ENCODE results near the gene SMARCD3.

The SMARCD3 gene

GRCh38 chr7:151246851-151247580 lies 1.5 kb downstream of the SMARCD3 start:
- no peak for DNase-seq

GRCh38 chr7:151246102-151246850 lies 2.2 kb downstream of the SMARCD3 start:
- DNase-seq = no peak

DNA sequence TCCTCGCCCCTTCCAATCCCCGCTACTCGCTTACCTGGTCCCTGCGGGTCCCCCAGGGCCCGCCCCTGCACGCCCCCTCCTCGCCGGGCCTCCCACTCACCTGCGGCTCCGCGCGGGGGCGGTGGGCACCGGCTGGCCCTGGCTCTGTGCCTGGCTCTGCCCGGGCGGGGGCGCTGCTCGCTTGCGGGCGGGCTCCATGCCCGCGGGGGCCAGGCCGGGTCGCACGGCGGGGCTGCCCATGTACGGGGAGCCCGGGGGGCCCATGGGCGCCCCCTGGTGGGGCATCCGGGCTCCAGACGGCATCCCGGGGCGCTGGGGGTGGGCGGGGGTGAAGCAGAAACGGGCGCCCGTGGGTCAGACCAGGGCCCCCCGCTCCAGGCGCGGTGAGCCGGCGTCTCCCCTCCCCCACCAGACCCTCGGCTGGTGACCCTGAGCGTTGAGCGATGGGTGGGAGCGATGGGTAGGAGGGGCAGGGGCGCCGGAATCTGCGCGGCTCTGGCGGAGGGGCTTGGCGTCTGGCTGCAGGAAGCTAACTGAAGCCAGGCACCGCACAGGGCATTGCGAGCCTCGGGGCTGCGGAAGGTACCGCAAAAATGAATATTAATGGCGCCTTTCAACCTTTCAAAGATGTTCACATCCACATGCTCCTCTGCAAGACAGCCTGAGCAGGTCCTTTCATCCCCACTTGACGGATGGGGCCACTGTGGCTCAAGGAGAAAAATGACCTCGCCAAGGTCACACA lies 3.0 kb downstream of the SMARCD3 start:
- DNase-seq = peak; percentile 65 to 70

GRCh38 chr7:151244841-151245346 lies 3.6 kb downstream of the SMARCD3 start:
- peak in 1 of 2 donors; percentile 9 for DNase-seq

- peak; percentile 66 to 76 for DNase-seq
Measured at GRCh38 chr7:151244196-151244840, 4.2 kb downstream of the SMARCD3 start.

GRCh38 chr7:151243408-151244195 lies 4.9 kb downstream of the SMARCD3 start:
- peak; percentile 49 to 80 for DNase-seq

GRCh38 chr7:151243045-151243349 lies 5.5 kb downstream of the SMARCD3 start:
- no peak for DNase-seq

- DNase-seq = no peak
Measured at GRCh38 chr7:151242159-151243044, 6.1 kb downstream of the SMARCD3 start.

DNA sequence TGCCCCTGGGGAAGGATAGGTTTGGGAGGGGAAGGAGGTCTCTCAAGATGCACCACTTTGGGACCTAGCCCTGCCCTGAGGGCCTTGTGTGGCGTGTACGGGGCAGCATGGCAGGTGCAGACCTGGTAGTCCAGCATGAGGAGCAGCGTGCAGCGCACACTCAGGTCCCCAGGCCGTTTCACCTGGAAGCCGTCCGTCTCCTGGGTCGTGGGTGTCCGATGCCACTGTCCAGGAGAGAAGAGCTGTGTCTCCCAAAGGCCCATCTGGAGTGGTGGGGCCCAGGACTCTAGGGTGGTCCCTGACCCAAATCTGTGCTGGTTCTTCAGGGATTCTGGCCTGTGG lies 6.8 kb downstream of the SMARCD3 start:
- no peak for DNase-seq

DNA sequence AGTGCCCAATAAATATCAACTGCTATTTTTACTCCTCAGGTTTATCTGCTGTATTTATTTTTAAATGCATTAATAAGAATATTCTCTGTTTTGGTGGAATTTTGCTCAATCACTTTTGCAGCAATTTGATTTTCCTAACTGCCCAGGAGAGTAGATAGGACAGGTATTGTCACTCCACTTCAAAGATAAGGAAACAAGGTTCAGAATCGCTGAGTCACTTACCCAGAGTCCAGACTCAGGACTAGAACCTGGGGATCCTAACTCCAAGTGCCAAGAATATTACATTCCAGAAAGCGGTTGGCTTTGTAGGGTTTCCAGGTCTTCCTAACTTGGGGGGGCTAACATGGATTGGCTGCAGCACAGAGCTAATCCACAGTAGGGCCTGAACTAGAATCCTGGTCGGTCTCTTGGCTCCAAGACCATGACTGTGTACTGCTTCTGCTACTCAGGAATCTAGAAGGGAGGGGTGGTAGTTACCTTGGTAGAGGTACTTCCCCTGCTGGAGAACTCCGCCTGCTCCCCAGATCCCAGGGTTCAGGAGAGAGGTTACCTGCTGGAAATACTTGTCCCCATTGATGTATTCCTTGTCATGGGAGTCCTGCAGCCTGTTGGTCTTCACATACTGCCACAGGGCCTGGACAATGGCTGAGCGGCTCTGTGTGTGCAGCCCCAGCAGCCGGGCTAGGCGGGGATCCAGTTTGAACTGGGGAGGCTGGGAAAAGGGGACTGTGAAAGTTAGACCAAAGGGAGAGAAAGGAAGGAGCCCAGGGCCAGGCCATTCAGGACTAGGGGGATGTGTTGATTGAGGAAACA lies 7.3 kb downstream of the SMARCD3 start:
- DNase-seq = no peak

GRCh38 chr7:151240536-151240935 lies 8.0 kb downstream of the SMARCD3 start:
- no peak for DNase-seq

DNA sequence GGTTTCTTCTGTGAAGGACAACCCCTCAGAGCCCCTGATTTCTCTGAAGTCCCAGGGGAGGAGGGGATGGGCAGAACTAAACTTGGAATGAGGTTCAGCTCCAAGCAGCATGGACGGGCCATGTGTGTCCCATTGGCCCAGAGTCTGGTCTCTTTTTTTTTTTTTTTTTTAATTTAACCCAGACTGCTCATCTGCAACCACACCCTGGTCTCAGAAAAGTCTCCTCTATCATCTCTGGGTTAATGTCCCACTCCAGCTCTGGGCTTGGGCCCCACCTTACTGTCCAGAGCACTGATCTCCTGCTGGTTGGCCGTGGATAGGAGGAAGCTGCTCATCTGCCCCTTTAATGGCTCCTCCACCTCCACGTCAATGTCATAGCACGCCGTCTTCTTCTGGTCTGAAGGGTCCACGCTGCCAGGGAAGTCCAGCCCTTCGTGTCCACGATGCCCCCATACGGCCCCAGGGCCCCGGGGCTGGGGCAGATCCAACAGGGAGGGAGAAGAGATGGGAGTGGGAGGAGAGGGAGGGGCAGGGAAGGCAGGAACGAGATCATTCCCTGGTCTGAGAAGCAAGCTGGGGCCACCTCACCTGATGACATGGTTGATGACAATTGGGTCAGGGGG lies 8.5 kb downstream of the SMARCD3 start:
- no peak for DNase-seq

DNA sequence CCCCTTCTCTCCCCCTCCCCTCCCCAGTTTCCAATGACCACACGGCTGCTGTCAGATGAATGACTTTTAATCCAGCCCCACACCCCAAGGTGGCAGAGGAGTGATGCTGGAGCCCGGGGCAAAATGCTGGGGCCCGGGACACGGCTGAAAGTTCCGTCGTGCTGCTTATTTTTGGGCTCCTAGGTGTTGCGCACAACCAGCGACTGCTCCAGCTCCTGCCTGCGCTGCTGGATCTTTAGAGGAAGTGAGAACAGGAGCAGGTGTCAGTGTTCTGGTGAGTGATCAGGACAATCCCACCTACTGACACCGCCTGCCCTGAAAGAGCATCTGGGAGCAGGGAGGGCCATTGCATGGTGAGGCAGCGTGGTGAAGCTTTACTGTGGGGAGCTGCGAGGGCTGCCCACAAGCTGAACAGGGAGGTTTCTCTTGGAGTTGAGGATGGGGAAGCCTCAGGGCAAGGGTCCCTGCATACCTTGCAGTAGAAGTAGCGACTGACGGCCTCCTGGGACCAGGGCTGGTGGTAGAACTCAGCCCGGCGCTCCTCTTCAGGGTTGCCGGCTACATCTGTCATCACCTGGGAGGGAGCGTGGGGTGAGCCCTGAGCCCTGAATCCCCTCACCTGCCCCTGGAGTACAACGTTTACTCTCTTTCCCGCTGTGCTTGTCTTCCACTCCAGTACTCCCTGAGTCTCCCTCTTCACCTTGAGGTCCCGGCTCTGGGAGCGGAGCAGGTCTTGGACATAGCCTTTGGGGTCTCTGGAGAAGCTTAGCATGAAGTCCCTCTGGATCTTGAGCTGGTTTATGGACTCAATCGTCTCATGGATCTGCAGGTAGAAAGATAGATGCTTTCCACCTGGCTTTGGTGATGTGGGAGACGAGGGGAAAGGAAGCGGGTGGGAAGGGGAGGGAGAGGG lies 9.3 kb downstream of the SMARCD3 start:
- DNase-seq = no peak

- no peak for DNase-seq
Measured at GRCh38 chr7:151238190-151238810, 10.2 kb downstream of the SMARCD3 start.

DNA sequence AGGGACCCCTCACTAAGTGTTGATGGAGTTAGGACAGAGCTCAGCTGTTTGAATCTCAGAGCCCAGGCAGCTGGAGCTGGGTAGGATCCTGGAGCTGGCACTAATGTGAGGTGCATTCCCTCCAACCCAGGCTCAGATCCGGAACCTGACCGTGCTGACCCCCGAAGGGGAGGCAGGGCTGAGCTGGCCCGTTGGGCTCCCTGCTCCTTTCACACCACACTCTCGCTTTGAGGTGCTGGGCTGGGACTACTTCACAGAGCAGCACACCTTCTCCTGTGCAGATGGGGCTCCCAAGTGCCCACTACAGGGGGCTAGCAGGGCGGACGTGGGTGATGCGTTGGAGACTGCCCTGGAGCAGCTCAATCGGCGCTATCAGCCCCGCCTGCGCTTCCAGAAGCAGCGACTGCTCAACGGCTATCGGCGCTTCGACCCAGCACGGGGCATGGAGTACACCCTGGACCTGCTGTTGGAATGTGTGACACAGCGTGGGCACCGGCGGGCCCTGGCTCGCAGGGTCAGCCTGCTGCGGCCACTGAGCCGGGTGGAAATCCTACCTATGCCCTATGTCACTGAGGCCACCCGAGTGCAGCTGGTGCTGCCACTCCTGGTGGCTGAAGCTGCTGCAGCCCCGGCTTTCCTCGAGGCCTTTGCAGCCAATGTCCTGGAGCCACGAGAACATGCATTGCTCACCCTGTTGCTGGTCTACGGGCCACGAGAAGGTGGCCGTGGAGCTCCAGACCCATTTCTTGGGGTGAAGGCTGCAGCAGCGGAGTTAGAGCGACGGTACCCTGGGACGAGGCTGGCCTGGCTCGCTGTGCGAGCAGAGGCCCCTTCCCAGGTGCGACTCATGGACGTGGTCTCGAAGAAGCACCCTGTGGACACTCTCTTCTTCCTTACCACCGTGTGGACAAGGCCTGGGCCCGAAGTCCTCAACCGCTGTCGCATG lies 11.0 kb downstream of the SMARCD3 start:
- DNase-seq = no peak

DNA sequence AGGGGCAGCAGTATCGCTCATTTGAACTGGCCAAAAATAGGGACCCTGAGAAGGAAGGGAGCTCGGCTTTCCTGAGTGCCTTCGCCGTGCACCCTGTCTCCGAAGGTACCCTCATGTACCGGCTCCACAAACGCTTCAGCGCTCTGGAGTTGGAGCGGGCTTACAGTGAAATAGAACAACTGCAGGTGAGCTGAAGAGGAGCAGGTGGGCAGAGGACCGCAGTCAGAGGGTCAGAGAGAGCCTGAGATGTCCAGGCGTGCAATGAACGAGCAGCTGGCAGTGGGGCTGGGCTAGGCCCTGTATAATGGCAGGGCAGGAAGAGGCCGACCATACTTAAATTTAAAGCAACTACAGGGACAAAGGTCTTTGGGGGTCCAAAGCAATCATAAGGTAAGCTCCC lies 12.1 kb downstream of the SMARCD3 start:
- no peak for DNase-seq
